H1 (cell line): ENCODE measurements around the gene CNTD1. TPM values are rescaled to one million over a fixed set of nuclear protein-coding genes. Genes with fewer than 3 reads are reported as not detected.

Experiments used
- TBP ChIP-seq: IDR thresholded peaks from 2 replicates; pipeline ENCODE4 v1.6.1; 2011; ENCODE audit warnings: low read depth, low read length, improper control_type of control experiment
- polyA plus RNA-seq, 7 experiments: library from polyadenylated mRNA; depleted of rRNA in 3 of 7; stranded (reverse) in 5 of 7; unstranded in 2 of 7; fragments of >200 nt in 5 of 7; fragments of 200-250 nt in 2 of 7; gene quantifications; 1 replicate in 5 of 7; 2 replicates in 1 of 7; 4 replicates in 1 of 7; pipeline versions ENCODE4 v1.2.1 to v1.2.3, GENCODE V29; 2011 to 2013; ENCODE audit warnings: missing spikeins in 2 of 7, mixed read lengths in 2 of 7
- total RNA-seq: library from RNA; stranded (reverse); fragmentation: NEBNext Ultra II Directional; extraction: Animal tissue kit (Norgen Biotek cat#: 25700); gene quantifications from 2 replicates; pipeline ENCODE4 v1.2.1, GENCODE V29; 2021

Gene CNTD1
- total and polyA plus RNA-seq, 2 of the 8 experiments (the other 6 are each of a cell fraction or from before 2014, with no cell fraction given): not detected

DNA sequence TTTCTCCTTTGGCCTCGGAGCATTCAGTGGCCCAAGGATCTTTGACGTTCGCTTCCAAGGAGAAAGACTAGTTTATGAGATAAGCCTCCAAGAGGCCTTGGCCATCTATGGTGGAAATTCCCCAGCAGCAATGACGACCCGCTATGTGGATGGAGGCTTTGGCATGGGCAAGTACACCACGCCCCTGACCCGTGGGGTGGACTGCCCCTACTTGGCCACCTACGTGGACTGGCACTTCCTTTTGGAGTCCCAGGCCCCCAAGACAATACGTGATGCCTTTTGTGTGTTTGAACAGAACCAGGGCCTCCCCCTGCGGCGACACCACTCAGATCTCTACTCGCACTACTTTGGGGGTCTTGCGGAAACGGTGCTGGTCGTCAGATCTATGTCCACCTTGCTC, 53.7 kb downstream of the CNTD1 start (continued):
- no peak for TF ChIP-seq TBP
